GM12878 (cell line): ENCODE data around the gene VEGFA.

Experiments used
- EP300 ChIP-seq, 2 experiments: fragments of 150-350 bp in 1 of 2; IDR thresholded peaks; 2 replicates each; pipeline ENCODE4 v1.6.1; 2011 to 2012; ENCODE audit warnings: low read depth in 2 of 2, low read length in 2 of 2, borderline replicate concordance in 1 of 2, improper control_type of control experiment in 1 of 2, inconsistent platforms in 1 of 2; ENCODE audit not compliant: control insufficient read depth in 1 of 2
- POLR2A ChIP-seq: IDR thresholded peaks from 2 replicates; pipeline ENCODE4 v1.6.1; 2011; ENCODE audit warnings: low read depth, mild to moderate bottlenecking, low read length
- POU2F2 ChIP-seq: IDR thresholded peaks from 3 replicates; pipeline ENCODE4 v1.6.1; 2011; ENCODE audit warnings: low read depth, mild to moderate bottlenecking, low read length, borderline replicate concordance
- TCF7 ChIP-seq: IDR thresholded peaks from 2 replicates; pipeline ENCODE4 v1.6.1; 2014; ENCODE audit warnings: antibody characterized with exemption, borderline replicate concordance
- TF ChIP-seq, protein P1 (sequence below), 3 experiments: IDR thresholded peaks in 2 of 3; conservative IDR thresholded peaks in 1 of 3; 2 replicates each; pipeline ENCODE4 v1.5.1; 2011; ENCODE audit warnings: low read depth in 3 of 3, low read length in 3 of 3, mild to moderate bottlenecking in 3 of 3, control low read depth in 2 of 3, moderate library complexity in 2 of 3, inconsistent platforms in 1 of 3, mixed read lengths in 1 of 3; ENCODE audit not compliant: control insufficient read depth in 2 of 3, insufficient read depth in 1 of 3; ENCODE audit errors: extremely low read depth in 1 of 3

DNA sequence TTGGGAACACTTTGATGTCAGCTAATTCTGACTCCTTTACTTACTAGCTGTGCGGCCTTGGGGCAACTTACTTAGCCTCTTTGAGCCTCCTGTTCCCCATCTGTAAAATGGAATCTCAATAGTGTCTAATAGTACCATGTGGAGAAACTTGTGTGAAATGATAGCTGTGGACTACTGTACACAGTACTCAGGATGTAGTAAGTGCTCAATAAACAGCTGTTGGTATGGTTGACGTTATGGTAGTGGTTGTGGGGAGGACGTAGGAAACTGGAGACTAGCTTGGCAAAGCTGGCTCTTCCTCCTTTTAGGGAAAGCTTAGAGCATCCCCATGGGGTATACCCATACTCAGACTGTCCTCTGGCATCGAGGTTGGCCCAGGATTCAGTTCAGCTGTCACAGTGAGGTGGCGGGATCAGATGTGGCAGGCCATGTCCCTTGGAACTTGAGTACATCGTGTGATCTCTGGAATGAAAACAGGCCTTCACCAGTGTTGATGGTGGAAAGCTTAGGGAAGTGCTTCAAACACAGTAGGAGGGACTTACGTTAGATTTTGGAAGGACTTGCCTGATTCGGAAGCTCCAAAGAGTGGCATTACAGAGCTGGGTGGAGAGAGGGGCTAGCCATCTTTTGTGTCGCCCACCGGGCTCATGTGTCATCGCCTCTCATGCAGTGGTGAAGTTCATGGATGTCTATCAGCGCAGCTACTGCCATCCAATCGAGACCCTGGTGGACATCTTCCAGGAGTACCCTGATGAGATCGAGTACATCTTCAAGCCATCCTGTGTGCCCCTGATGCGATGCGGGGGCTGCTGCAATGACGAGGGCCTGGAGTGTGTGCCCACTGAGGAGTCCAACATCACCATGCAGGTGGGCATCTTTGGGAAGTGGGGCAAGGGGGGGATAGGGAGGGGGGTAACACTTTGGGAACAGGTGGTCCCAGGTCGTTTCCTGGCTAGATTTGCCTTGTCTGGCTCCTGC lies 7.1 kb downstream of the VEGFA start:
- TF ChIP-seq POLR2A, result no peak
- TF ChIP-seq POU2F2, result no peak
- TF ChIP-seq, protein P1, sequence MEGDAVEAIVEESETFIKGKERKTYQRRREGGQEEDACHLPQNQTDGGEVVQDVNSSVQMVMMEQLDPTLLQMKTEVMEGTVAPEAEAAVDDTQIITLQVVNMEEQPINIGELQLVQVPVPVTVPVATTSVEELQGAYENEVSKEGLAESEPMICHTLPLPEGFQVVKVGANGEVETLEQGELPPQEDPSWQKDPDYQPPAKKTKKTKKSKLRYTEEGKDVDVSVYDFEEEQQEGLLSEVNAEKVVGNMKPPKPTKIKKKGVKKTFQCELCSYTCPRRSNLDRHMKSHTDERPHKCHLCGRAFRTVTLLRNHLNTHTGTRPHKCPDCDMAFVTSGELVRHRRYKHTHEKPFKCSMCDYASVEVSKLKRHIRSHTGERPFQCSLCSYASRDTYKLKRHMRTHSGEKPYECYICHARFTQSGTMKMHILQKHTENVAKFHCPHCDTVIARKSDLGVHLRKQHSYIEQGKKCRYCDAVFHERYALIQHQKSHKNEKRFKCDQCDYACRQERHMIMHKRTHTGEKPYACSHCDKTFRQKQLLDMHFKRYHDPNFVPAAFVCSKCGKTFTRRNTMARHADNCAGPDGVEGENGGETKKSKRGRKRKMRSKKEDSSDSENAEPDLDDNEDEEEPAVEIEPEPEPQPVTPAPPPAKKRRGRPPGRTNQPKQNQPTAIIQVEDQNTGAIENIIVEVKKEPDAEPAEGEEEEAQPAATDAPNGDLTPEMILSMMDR (IDR thresholded peaks at IDR 0.05 in 2 of 3, conservative IDR thresholded peaks at IDR 0.05 in 1 of 3; ENCODE audit: control insufficient read depth in 2 of 3, extremely low read depth in 1 of 3, insufficient read depth in 1 of 3, low read depth in 3 of 3, low read length in 3 of 3), result no peak
- TF ChIP-seq EP300 (IDR thresholded peaks at IDR 0.05; ENCODE audit: borderline replicate concordance in 1 of 2, control insufficient read depth in 1 of 2, low read depth in 2 of 2, low read length in 2 of 2), result no peak
- TF ChIP-seq TCF7, result no peak
